Right kidney (tissue), 1 donor: Measurements from ENCODE around the gene ATP5PD.
"Not testable (repeated sequence)": the region's sequence is repeated elsewhere in the genome, so short reads cannot be mapped to it uniquely, and the experiment has no call there.

ENCODE experiments used
- DNase-seq: peaks from one replicate; pipeline ENCODE4 v3.0.0-alpha.2; 2016

Gene ATP5PD

GRCh38 chr17:75078284-75079022, 31.7 kb upstream of the ATP5PD start:
- peak; percentile 66 for DNase-seq

- peak; percentile 88 for DNase-seq
Measured at GRCh38 chr17:75077496-75078283, 30.9 kb upstream of the ATP5PD start.

GRCh38 chr17:75077072-75077495, 30.3 kb upstream of the ATP5PD start:
- no peak for DNase-seq

GRCh38 chr17:75075597-75076336, 29.0 kb upstream of the ATP5PD start:
- no peak for DNase-seq

GRCh38 chr17:75074532-75074931, 27.8 kb upstream of the ATP5PD start:
- no peak for DNase-seq

- DNase-seq: no peak
Measured at GRCh38 chr17:75073618-75074047, 26.9 kb upstream of the ATP5PD start.

- DNase-seq: not testable (repeated sequence)
Measured at GRCh38 chr17:75072909-75073308, 26.1 kb upstream of the ATP5PD start.

- DNase-seq: not testable (repeated sequence)
Measured at GRCh38 chr17:75071478-75072271, 24.9 kb upstream of the ATP5PD start.

GRCh38 chr17:75069783-75070182, 23.0 kb upstream of the ATP5PD start:
- DNase-seq: no peak

- DNase-seq: no peak
Measured at GRCh38 chr17:75068750-75069149, 22.0 kb upstream of the ATP5PD start.

GRCh38 chr17:75067856-75068255, 21.1 kb upstream of the ATP5PD start:
- no peak for DNase-seq

- no peak for DNase-seq
Measured at GRCh38 chr17:75065562-75066151, 18.9 kb upstream of the ATP5PD start.

- no peak for DNase-seq
Measured at GRCh38 chr17:75064867-75065561, 18.2 kb upstream of the ATP5PD start.

- no peak for DNase-seq
Measured at GRCh38 chr17:75064460-75064859, 17.7 kb upstream of the ATP5PD start.

GRCh38 chr17:75064040-75064439, 17.3 kb upstream of the ATP5PD start:
- no peak for DNase-seq

- DNase-seq: no peak
Measured at GRCh38 chr17:75063626-75064025, 16.9 kb upstream of the ATP5PD start.

- no peak for DNase-seq
Measured at GRCh38 chr17:75063201-75063600, 16.4 kb upstream of the ATP5PD start.

- no peak for DNase-seq
Measured at GRCh38 chr17:75061618-75062017, 14.8 kb upstream of the ATP5PD start.

GRCh38 chr17:75061055-75061438, 14.3 kb upstream of the ATP5PD start:
- DNase-seq: no peak

GRCh38 chr17:75060434-75061054, 13.8 kb upstream of the ATP5PD start:
- no peak for DNase-seq
